ENCODE results near the gene KRTAP5-10.
"Not testable (repeated sequence)": the region's sequence is repeated elsewhere in the genome, so short reads cannot be mapped to it uniquely, and the experiment has no call there.

KRTAP5-10 gene

DNA sequence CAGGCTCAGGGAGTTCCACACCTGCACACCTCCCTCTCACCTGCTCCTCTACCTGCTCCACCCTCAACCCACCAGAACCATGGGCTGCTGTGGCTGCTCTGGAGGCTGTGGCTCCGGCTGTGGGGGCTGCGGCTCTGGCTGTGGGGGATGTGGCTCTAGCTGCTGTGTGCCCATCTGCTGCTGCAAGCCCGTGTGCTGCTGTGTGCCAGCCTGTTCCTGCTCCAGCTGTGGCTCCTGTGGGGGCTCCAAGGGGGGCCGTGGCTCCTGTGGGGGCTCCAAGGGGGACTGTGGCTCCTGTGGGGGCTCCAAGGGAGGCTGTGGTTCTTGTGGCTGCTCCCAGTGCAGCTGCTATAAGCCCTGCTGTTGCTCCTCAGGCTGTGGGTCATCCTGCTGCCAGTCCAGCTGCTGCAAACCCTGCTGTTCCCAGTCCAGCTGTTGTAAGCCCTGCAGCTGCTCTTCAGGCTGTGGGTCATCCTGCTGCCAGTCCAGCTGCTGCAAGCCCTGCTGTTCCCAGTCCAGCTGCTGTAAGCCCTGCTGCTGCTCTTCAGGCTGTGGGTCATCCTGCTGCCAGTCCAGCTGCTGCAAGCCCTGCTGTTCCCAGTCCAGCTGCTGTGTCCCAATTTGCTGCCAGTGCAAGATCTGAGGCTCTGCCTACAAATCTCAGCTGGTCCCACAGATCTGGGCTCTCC lies 27.2 kb upstream of the KRTAP5-10 start, which contains the start of gene KRTAP5-8:
Gene KRTAP5-8, plus strand, starts transcription at position 49 of the 689 bp plus-strand sequence. Its CDS starts 31 bp downstream, at position 80.
- peaks cover 24% of the 10 kb centered on the region for H3K27me3 Mint-ChIP-seq
- not testable (repeated sequence) for H3K4me3 Mint-ChIP-seq; H3K9me3 Mint-ChIP-seq; H3K36me3 Mint-ChIP-seq; H3K4me1 Mint-ChIP-seq; DNase-seq (ENCODE audit: low spot score in 2 of 2); H3K27ac Mint-ChIP-seq; ATAC-seq (ENCODE audit: low read depth)

- H3K27me3 Mint-ChIP-seq = peaks cover 25% of the 10 kb centered on the region
- H3K4me3 Mint-ChIP-seq = no peak overlapping the region
- ATAC-seq (ENCODE audit: low read depth) (no peak), DNase-seq (ENCODE audit: low spot score in 2 of 2) (no peak)
- peaks cover 9% of the 10 kb centered on the region for H3K9me3 Mint-ChIP-seq
- peaks cover 8% of the 10 kb centered on the region for H3K36me3 Mint-ChIP-seq
- peaks cover 6% of the 10 kb centered on the region for H3K4me1 Mint-ChIP-seq
- H3K27ac Mint-ChIP-seq = no peak overlapping the region
Observed at GRCh38 chr11:71538666-71538990, 26.7 kb upstream of the KRTAP5-10 start.

- Mint-ChIP-seq H3K9me3 (peaks cover 9% of the 10 kb centered on the region), H3K4me3 (no peak overlapping the region), H3K36me3 (peaks cover 8% of the 10 kb centered on the region), H3K27me3 (peaks cover 25% of the 10 kb centered on the region), H3K4me1 (peaks cover 9% of the 10 kb centered on the region), H3K27ac (no peak overlapping the region)
- DNase-seq (ENCODE audit: low spot score in 2 of 2) (no peak), ATAC-seq (ENCODE audit: low read depth) (no peak)
Observed at GRCh38 chr11:71539017-71539416, 26.3 kb upstream of the KRTAP5-10 start.

GRCh38 chr11:71539971-71540370 lies 25.4 kb upstream of the KRTAP5-10 start:
- H3K36me3 Mint-ChIP-seq; ATAC-seq (ENCODE audit: low read depth); H3K4me3 Mint-ChIP-seq; DNase-seq (ENCODE audit: low spot score in 2 of 2); H3K9me3 Mint-ChIP-seq; H3K27ac Mint-ChIP-seq: not testable (repeated sequence)
- H3K27me3 Mint-ChIP-seq = peaks cover 25% of the 10 kb centered on the region
- H3K4me1 Mint-ChIP-seq = peaks cover 11% of the 10 kb centered on the region

DNA sequence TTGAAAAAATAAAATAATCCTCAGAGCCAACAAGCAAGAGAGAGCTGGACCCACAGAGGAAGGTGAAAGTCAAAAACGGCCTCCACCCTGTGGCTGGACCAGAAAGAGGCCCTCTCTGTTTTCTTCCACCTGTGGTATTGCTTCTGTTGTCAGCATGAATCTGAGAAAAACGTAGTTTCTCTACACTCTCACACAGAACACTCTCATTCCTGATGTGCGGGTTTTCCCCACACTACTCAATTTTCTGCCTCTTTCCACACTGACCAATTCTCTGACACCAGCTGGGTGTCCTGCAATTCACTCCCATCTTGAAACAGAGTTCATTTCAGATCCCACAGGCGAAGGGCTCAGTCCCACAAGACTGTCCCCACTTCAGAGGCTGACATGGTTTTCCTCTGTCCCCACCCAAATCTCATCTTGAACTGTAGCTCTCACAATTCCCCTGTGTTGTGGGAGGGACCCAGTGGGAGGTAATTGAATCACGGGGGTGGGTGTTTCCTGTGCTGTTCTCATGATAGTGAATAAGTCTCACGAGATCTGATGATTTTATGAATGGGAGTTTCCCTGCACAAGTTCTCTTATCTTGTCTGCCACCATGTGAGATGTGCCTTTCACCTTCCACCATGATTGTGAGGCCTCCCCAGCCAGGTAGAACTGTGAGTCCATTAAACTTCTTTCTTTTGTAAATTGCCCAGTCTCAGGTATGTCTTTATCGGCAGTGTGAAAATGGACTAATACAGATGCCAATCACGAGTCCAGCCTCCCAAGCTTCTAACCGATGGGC lies 24.6 kb upstream of the KRTAP5-10 start:
- not testable (repeated sequence) for H3K9me3 Mint-ChIP-seq; DNase-seq (ENCODE audit: low spot score in 2 of 2); H3K4me3 Mint-ChIP-seq; ATAC-seq (ENCODE audit: low read depth); H3K27ac Mint-ChIP-seq; H3K36me3 Mint-ChIP-seq
- Mint-ChIP-seq H3K27me3 (peaks cover 25% of the 10 kb centered on the region), H3K4me1 (peaks cover 11% of the 10 kb centered on the region)

DNA sequence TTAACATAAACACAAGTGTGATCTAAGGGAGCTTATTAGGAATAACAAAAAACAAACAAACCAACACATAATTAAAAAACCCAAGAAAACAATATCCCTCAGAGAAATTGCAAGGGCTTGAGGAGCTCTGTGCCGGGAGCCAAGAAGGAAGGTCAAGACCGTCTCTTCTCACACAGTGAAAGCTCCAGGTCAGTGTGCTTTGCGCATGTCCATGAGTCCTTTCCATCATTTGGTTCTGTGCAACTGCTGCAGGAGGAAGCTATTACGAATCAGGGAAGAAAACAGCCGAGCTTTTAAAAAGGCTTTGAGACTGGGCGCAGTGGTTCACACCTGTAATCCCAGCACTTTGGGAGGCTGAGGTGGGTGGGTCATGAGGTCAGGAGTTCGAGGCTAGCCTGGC lies 23.0 kb upstream of the KRTAP5-10 start:
- H3K36me3 Mint-ChIP-seq = peaks cover 14% of the 10 kb centered on the region
- no peak for ATAC-seq (ENCODE audit: low read depth)
- peaks cover 29% of the 10 kb centered on the region for H3K27me3 Mint-ChIP-seq
- no peak overlapping the region for H3K27ac Mint-ChIP-seq
- no peak for DNase-seq (ENCODE audit: low spot score in 2 of 2)
- H3K9me3 Mint-ChIP-seq = peaks cover 15% of the 10 kb centered on the region
- H3K4me1 Mint-ChIP-seq = peaks cover 11% of the 10 kb centered on the region
- H3K4me3 Mint-ChIP-seq = no peak overlapping the region

GRCh38 chr11:71542879-71543777 lies 22.2 kb upstream of the KRTAP5-10 start:
- Mint-ChIP-seq H3K27ac (no peak overlapping the region), H3K9me3 (peaks cover 15% of the 10 kb centered on the region), H3K36me3 (peaks cover 16% of the 10 kb centered on the region), H3K4me3 (no peak overlapping the region), H3K4me1 (peaks cover 11% of the 10 kb centered on the region), H3K27me3 (peaks cover 33% of the 10 kb centered on the region)
- ATAC-seq (ENCODE audit: low read depth) (no peak), DNase-seq (ENCODE audit: low spot score in 2 of 2) (no peak)

- Mint-ChIP-seq H3K27ac (no peak overlapping the region), H3K4me3 (no peak overlapping the region), H3K27me3 (peaks cover 32% of the 10 kb centered on the region), H3K36me3 (peaks cover 16% of the 10 kb centered on the region), H3K9me3 (peaks cover 15% of the 10 kb centered on the region), H3K4me1 (peaks cover 11% of the 10 kb centered on the region)
- no peak for DNase-seq (ENCODE audit: low spot score in 2 of 2)
- ATAC-seq (ENCODE audit: low read depth) = peak; percentile 34
Observed at GRCh38 chr11:71543866-71544265, 21.5 kb upstream of the KRTAP5-10 start.

GRCh38 chr11:71544525-71545214 lies 20.7 kb upstream of the KRTAP5-10 start:
- Mint-ChIP-seq H3K27me3 (peaks cover 31% of the 10 kb centered on the region), H3K9me3 (peaks cover 15% of the 10 kb centered on the region), H3K4me1 (peaks cover 11% of the 10 kb centered on the region), H3K27ac (no peak overlapping the region), H3K36me3 (peaks cover 16% of the 10 kb centered on the region), H3K4me3 (no peak overlapping the region)
- DNase-seq (ENCODE audit: low spot score in 2 of 2) (no peak), ATAC-seq (ENCODE audit: low read depth) (no peak)

- Mint-ChIP-seq H3K4me1 (peaks cover 16% of the 10 kb centered on the region), H3K9me3 (peaks cover 15% of the 10 kb centered on the region), H3K36me3 (peaks cover 16% of the 10 kb centered on the region), H3K27ac (no peak overlapping the region), H3K4me3 (no peak overlapping the region), H3K27me3 (peaks cover 31% of the 10 kb centered on the region)
- no peak for ATAC-seq (ENCODE audit: low read depth)
- DNase-seq (ENCODE audit: low spot score in 2 of 2) = no peak
Observed at GRCh38 chr11:71545405-71545966, 19.9 kb upstream of the KRTAP5-10 start.

- peaks cover 13% of the 10 kb centered on the region for H3K4me1 Mint-ChIP-seq
- no peak within 1 kb of the TSS for H3K27ac Mint-ChIP-seq
- no peak within 1 kb of the TSS for H3K4me3 Mint-ChIP-seq
- H3K36me3 Mint-ChIP-seq = peaks cover 8% of the 10 kb centered on the region
- peaks cover 6% of the 10 kb centered on the region for H3K9me3 Mint-ChIP-seq
- DNase-seq (ENCODE audit: low spot score in 2 of 2) = no peak
- no peak for ATAC-seq (ENCODE audit: low read depth)
- H3K27me3 Mint-ChIP-seq = peaks cover 21% of the 10 kb centered on the region
Observed at GRCh38 chr11:71548120-71548519, 17.2 kb upstream of the KRTAP5-10 start, which contains the start of gene KRTAP5-9. KRTAP5-9 (plus strand) TSS chr11:71548420; CDS start chr11:71548658, 238 bp downstream.

GRCh38 chr11:71548716-71549151 lies 16.6 kb upstream of the KRTAP5-10 start:
- peaks cover 21% of the 10 kb centered on the region for H3K27me3 Mint-ChIP-seq
- no peak overlapping the region for H3K27ac Mint-ChIP-seq
- peaks cover 8% of the 10 kb centered on the region for H3K4me1 Mint-ChIP-seq
- peaks cover 8% of the 10 kb centered on the region for H3K36me3 Mint-ChIP-seq
- H3K9me3 Mint-ChIP-seq = peaks cover 6% of the 10 kb centered on the region
- DNase-seq (ENCODE audit: low spot score in 2 of 2) = no peak
- ATAC-seq (ENCODE audit: low read depth) = no peak
- no peak overlapping the region for H3K4me3 Mint-ChIP-seq

DNA sequence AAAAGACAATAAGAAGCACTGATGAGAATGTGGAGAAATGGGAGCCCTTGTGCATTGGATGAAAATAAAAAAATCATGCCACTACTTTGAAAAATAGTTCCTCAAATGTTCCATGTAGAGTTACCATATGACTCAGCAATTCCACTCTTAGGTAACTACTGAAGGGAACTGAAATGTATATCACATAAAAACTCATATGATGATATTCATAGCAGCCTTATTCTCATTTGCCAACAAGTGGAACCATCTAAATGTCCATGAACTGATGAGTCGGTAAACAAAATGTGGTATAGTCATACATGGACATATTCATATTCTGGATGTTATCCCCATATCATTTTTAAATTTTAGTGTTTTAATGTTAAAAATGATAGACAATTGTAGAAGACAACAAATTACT lies 13.7 kb upstream of the KRTAP5-10 start:
- no peak overlapping the region for H3K4me3 Mint-ChIP-seq
- peaks cover 18% of the 10 kb centered on the region for H3K27me3 Mint-ChIP-seq
- DNase-seq (ENCODE audit: low spot score in 2 of 2) (no peak), ATAC-seq (ENCODE audit: low read depth) (no peak)
- H3K36me3 Mint-ChIP-seq = peaks cover 2% of the 10 kb centered on the region
- H3K27ac Mint-ChIP-seq = no peak overlapping the region
- no peaks in the 10 kb centered on the region for H3K9me3 Mint-ChIP-seq
- H3K4me1 Mint-ChIP-seq = peaks cover 5% of the 10 kb centered on the region
